EH (cell line): ENCODE data around the gene PLIN5.

Source experiments
- DNase-seq: peaks from one replicate; pipeline ENCODE4 v3.0.0-alpha.2; 2015; ENCODE audit warnings: low read depth

PLIN5 gene

DNA sequence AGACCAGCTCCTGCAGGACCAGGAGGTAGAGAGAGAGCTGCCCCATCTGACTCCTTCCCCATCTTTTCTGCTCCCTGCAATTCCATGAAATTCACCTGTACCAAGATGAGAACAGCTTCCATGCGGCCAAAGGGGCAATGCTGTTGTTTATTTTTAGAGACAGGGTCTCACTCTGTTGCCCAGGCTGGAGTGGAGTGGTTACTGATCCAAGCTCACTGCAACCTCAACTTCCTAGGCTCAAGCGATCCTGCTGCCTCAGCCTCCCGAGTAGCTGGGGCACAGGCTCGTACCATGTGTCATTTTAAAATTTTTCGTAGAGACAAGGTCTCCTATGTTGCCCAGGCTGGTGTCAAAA, 13.2 kb downstream of the PLIN5 start:
- DNase-seq = no peak

DNA sequence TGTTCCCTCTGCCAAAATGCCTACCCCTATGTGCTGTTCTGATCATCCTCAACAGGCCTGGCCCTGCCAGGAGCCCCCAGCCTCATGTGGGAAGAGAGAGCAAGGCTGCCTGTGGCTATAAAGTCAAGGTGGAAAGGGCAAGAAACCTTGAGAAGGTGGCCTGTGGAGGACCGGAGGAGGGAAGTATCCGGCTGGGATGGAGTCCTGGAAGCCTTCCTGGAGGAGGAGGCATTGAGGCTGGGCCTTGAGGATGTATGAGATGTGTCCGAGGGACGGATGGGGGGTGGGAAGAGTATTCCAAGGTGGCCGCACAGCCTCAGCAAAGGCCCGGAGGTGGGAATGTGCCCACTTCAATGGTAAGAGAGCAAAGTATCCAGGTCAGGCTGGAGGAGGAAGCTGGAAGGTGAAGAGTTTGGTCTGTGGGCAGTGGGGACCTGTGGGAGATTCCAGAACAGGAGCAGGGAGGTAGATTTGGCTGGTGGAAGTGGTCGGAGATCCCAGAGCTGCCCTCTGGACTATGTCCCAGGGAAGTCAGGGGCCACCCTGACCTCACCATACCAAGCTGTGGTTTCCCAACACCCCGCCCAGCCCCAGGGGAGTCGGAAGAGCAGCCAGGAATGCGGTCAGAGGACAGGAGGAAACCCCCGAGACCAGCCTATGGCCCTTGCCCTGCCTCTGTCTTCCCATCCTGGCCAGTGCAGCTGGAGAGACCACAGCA, 13.7 kb downstream of the PLIN5 start:
- DNase-seq = peak; percentile 15

DNA sequence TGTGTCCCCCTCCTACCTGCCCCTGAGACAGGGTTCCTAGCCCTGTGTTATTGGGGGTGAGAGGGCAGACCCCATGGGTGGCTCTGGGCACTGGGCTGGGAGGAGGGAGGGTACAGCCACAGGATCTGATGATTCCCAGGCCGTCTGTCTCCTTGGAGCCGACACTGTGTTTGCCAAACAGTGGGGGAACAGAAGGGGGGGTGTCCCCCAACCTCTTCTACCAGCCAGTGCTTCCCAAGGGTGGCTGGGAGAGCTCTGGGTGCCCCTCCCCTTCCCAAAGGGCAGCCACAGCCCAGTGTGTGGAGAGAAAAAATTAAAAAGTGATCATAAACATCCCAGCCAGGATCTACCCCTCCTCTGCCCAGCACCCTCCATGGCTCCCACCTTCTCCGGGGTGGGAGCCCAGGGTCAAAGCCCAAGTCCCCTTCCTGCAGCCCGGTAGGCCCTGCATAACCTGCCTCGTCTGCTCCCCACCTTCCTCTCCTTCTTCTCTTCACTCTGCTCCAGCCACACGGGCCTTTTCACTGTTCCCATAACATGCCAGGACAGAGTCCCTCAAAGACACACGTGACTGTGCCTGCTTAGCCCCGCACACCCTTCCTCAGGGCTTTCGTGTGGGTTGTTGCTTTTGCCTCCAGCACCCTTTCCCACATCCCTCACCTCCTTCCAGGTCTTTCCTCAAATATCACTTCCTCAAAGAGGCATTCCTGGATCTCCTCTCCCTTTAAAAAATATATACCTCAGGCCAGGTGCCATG, 15.3 kb downstream of the PLIN5 start:
- no peak for DNase-seq

DNA sequence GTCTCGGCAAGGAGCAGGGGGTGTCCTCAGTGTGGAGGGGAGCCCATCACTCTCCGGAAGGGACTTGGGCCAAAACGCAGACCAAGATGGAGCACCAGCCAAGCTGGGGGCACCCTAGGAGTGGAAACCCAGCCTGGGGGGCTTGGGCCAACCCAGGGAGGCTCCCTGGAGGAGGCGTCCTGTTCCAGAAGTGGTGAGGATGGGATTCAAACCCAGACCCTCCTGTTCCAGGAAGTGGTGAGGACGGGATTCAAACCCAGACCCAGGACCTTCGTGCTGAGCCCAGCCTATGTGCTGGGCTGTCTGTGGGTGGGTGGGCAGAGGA, 15.9 kb downstream of the PLIN5 start:
- DNase-seq = no peak

DNA sequence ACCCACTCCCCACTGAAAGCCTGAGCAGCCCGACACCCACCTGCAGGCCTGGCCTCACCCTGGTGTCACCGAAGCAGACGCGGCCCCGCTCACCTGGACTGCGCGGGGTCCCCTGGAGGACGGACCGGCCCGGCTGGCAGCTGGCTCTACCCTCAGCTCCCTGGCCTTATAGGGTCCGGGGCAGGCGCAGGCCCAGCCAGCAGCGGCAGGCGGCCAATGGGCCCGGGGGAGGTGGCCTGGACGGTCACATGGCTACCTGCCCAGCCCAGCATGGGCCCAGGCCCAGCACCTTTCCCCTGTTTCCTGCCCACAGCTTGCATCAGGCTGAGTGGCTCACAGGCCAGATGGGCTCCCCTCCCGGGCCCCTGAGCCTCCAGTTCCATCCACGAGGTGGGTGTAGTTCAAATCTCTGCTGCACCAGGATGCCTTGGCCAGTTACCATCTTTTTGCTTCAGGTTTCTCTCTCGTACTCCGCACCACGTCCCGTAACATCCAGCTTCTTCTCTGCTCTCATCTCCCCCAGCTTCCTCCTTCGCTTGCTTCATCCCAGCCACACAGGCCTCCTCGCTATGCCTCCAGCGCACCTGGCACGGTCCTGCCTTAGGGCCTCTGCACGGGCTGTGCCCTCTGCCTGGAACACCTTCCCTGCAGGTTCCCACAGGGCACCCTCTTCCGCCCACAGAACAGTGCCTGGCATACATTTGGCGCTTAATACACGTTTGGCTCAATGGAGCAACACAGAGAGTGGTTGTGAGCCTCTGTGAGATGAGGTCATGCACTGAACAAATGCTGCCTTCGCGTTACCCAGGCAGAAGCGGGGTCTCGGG, 16.5 kb downstream of the PLIN5 start, which contains the start of gene PLIN4:
Gene PLIN4 (minus strand): TSS at position 142 of the 827 bp plus-strand sequence. CDS start 214 bp downstream, outside the sequence.
- DNase-seq = no peak

DNA sequence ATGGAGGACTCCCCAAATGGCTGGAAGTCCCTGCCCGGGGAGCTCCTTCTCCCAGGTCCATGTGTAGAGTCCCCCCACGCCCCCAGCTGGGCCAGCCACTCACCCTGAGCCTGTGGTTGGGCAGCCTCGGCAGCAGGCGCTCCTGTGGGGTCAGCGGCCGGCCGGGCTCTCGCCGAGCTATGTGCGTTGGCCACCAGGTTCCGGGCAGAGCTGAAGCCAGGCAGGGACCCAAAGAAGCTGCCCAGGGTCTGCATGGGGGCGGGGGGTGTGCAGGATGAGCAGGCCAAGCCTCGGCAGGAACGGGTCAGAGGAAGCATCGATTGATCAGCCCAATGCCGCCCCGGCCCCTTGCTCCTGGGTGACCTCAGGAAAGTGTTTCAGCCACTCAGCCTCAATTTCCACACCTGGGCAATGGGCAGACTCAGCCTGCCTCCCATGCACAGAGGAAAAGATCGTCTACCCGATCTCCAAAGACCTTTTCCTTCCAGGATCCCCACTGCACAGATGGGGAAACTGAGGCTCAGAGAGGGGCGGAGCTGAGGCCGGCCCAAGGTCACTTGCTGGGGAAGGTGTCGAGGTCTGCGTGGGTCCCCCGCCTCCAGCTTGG, 17.5 kb downstream of the PLIN5 start:
- DNase-seq = no peak

DNA sequence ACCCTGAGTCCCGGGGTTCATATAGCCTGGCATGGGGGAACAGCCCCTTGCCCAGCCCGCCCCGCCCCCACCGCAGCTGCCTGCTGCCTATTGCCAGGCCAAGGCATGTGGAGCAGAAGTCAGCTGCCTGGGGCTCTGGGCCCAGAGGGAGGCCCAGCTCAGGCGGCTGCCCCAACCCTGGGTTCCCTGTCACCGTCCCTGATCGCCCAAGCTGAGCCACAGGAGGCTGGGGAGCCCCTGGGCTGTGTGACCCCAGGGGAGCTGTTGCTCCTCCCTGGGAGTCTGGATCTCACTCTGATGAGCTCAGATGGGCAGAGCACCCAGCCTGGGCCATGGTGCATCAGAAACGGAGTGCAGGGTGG, 18.1 kb downstream of the PLIN5 start:
- no peak for DNase-seq

DNA sequence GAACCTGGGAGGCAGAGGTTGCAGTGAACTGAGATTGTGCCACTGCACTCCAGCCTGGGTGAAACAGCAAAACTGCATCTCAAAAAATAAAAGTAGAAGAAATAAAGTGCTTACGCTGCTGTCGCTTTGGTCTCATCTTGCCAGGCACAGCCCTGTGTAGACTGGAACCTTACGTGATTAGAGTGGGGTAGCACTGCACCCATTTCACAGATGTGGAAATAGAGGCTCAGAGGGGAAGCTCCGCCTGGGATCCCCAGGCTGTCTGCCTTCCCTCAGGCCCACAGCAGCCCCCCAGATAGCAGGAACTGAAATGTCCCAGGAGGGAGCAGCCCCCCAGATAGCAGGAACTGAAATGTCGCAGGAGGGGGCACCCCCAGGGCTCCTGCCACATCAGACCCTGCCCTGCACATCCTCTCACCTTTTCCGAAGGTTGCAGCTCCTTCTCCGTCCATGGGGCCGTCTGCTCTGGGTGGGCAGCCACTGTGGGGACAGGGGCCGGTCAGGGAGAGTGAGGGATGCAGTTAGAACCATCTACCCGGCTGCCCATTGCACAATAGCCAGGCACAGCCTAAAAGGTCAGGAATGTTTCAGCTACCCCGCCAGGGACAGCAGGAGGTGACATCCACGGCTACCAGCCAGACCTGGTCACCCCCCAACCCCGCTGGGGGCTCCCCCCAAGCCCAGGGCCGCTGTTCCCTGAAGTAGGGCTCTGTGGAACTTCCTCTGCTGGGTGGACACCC, 18.7 kb downstream of the PLIN5 start:
- no peak for DNase-seq

DNA sequence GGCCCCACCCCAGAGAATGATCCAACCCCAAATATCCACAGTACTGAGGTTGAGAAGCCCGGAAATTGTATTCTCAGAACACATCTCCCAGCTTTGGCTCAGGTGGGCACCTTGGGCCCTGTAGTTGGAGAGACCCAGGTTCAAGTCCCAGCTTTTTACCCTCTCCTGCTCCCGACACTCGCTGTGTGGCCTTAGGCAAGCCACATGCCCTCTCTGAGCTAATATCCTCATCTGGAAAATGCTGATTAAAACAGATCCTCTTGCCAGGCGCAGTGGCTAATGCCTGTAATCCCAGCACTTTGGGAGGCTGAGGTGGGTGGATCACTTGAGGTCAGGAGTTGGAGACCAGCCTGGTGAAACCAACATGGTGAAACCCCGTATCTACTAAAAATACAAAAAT, 19.3 kb downstream of the PLIN5 start:
- DNase-seq = no peak

DNA sequence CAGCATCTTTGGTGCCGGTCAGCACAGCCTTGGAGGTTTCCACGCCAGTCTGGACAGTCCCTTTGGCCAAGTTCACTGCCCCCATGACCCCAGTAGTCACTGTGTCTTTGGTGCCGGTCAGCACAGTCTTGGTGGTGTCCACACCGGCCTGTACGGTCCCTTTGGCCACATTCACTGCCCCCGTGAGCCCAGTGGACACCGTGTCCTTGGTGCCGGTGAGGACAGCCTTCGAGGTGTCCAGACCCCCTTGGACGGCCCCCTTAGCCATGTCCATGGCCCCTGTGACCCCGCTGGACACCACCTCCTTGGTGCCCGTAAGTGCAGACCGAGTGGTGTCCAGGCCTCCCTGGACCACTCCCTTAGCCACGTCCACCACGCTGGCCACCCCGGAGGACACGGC, 21.8 kb downstream of the PLIN5 start:
- DNase-seq = no peak

DNA sequence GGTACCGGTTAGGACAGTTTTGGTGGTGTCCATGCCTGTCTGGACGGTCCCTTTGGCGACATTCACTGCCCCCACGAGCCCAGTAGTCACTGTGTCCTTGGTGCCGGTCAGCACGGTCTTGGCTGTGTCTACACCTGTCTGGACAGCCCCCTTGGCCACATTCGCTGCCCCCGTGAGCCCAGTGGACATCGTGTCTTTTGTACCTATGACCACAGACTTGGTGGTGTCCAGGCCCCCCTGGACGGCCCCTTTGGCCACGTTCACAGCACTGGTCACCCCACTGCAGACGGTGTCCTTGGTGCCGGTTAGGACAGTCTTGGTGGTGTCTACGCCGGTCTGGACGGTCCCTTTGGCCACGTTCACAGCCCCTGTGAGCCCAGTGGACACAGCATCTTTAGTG, 23.0 kb downstream of the PLIN5 start:
- DNase-seq = no peak

DNA sequence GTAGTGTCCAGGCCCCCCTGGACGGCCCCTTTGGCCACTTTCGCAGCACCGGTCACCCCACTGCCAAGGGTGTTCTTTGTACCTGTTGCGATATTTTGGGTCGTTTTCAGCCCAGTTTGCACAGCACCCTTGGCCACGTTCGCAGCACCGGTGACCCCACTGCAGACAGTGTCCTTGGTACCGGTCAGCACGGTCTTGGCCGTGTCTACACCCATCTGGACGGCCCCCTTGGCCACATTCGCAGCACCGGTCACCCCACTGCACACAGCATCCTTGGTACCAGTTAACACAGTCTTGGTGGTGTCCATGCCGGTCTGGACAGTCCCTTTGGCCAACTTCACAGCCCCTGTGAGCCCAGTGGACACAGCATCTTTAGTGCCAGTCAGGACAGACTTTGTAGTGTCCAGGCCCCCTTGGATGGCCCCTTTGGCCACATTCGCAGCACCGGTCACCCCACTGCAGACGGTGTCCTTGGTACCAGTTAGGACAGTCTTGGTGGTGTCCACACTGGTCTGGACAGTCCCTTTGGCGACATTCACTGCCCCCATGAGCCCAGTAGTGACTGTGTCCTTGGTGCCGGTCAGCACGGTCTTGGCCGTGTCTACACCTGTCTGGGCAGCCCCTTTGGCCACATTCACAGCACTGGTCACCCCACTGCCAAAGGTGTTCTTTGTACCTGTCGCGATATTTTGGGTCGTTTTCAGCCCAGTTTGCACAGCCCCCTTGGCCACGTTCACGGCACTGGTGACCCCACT, 23.5 kb downstream of the PLIN5 start:
- no peak for DNase-seq

DNA sequence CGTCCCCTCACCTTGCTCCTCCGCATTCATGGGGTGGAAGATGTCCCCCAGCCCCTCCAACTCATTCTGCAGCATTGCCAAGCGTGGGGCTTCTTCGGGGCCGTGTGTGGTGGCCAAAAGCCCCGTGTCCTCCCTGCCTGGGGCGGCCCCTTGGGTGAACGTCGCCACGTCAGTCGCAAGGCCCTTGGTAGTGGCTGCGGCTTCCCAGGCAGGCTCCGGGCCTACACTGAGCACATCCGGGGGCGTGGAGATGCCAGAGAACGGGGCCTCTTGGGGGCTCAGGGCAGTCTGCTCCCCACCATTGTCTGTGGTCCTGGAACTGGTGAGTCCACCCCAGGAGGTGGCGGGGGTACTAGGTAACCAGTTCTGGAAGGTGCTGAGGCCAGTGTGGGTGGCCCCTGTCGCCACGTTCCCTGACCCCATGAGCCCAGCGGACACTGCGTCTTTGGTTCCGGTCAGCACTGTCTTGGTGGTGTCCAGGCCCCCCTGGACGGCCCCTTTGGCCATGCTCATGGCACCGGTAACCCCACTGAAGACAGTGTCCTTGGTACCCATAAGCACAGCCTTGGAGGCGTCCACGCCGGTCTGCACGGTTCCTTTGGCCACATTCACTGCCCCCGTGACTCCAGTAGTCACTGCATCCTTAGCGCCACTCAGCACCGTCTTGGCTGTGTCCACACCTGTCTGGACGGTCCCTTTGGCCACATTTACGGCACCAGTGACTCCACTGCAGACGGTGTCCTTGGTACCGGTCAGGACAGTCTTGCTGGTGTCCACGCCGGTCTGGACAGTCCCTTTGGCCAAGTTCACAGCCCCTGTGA, 24.4 kb downstream of the PLIN5 start:
- DNase-seq = no peak

DNA sequence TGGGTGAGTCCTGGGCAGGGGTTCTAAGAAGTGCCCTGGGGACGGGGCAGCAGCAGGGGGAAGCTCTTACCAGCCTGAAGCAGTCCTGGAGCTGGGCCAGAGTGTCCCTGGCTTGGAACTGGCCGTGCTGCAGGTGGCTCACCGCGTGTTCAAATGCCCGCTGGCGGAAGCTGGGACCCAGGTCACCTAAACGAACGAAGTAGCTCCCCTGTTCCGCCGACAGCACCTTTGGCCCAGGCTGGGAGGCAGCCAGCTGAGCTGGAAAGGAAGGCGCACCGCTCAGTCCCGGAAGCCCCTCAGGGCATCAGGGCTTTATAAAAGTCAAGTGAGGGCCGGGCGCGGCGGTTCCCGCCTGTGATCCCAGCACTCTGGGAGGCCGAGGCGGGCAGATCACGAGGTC, 26.3 kb downstream of the PLIN5 start:
- DNase-seq = no peak

DNA sequence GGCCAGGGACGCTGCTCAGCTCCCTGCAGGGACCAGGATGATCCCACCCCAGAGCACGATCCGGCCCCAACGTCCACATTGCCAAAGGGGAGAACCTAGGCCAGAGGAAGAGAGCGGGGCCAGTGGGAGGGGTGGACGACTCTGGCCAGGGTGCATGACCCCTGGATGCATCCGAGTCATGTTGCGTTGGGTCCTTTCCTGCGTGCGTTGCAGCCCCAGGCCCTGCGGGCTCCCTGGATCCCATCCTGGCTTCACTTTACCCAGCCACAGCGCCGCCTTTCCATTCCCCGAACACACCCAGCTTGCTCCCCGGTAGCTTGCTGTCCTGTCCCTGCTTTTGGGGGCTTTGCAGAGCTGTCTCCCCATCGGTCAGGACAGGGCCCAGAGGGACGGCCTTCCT, 27.2 kb downstream of the PLIN5 start:
- no peak for DNase-seq

DNA sequence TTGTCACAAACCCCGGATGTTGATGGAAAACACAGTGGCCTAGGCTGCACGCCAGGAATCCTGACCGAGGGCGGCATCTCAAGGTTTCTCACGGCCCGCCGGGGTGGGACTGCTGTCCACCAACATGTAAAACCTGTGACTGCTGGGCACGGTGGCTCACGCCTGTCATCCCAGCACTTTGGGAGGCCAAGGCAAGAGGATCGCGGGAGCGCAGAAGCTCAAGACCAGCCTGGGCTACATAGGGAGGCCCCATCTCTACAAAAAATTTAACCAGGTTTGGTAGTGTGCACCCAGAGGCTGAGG, 27.9 kb downstream of the PLIN5 start:
- DNase-seq = no peak

DNA sequence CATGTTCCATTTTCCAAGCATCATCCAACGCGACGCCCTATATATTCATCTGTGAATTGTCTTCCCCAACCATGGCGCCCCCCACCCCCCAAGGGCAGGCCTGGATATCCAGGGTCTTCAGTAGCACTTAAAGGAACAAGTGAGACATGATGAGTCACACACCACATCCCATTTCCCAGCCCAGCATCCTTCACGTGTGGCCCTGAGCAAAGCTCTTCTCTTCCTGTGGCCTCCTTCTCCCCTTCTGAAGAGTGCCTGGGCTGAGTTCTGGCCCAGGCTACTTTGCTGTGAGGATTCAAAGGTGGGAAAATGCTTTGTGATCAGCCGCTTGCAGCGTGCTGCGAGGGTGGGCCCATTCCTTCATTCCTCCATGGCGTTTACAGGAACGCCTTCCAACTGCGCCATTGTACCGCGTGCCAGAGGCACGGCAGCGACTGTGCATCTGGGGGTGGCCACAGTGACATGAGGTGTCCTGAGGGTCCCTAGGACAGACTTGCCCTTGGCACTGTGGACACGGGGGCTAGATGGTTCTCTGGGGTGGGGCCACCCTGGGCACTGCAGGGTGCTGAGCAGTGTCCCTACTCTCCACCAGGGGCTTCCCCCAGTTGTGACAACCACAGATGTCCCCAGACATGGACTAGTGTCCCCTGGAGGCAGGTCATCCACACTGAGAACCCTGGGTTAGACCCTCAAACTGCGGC, 28.4 kb downstream of the PLIN5 start:
- peak; percentile 71 for DNase-seq

DNA sequence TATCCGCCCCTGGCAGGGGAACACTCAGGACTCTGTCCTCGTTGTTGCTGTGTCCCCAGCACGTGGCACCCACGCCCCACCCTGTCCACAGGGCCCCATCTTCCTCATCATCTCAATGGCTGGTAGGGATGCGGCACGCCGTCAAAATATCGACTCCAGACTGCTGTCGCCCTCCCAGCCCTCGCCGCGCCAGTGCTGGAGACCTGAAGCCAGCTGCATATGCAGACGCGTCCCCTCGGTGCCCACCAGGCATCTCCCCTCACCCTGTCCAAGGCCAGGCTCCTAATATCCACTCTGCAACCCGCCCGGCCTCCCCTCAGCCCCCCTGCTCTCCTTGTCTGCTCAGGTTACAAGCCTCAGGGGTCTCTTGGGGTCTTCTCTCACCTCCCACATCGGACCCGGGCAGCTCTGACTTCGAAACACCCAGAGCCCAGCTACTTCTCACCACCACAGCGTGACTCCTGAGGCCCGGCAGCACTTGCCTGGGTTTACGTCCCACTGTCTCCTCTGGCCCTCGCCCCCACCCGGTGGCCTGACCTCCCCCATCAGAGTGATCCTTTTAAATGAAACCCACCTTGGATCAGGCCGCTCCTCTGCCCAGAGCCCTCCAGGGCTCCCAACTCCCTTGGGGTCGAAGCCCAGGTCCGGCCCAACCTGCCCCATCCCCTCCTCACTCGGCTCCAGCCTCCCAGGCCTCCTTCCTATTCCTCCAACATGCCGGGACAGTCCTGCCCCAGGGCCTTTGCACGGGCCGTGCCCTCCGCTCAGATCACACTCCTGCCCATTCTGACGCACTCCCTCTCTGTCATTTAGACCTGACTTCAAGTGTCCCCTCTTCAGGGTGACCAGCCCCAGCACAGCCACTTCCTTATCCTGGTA, 29.2 kb downstream of the PLIN5 start:
- DNase-seq = no peak
